A549 (cell line): ENCODE data around the gene NQO1. TPM values are rescaled to one million over a fixed set of nuclear protein-coding genes. Genes with fewer than 3 reads are reported as not detected.

Experiments
- ATAC-seq, 2 experiments: fragments of 200-7000 bp in 1 of 2; fragments of >200 bp in 1 of 2; cut with Nextera tagmentation in 1 of 2; cut with Tn5 transposase in 1 of 2; 3 replicates each; pipeline versions ENCODE4 v1.8.0 to v1.9.1; 2018 to 2020; ENCODE audit warnings: mild to moderate bottlenecking in 1 of 2, moderate library complexity in 1 of 2
- CTCF ChIA-PET: fragments of 300-600 bp; sonication (Branson Sonifier 250); formaldehyde crosslinking; extraction: SDS; loops from one replicate; lab custom pipeline; 2021; ENCODE audit warnings: antibody characterized with exemption, inconsistent platforms; lab: Yijun Ruan, JAX
- POLR2A ChIA-PET: fragments of 350-600 bp; formaldehyde crosslinking; extraction: SDS; loops from one replicate; lab custom pipeline; 2021; ENCODE audit warnings: antibody characterized with exemption, inconsistent platforms; lab: Yijun Ruan, JAX
- DNase-seq, 2 experiments: peaks; one replicate each; pipeline versions ENCODE4 v3.0.0 to v3.0.0-alpha.2; 2011 to 2016; ENCODE audit warnings: low read depth in 1 of 2, low spot score in 1 of 2
- FAIRE-seq: peaks from 2 replicates; lab custom pipeline; 2011; peaks lifted over from hg19 to GRCh38; lab: Jason Lieb, UNC
- H3K27ac ChIP-seq, 2 experiments: fragments of >200 bp; sonication (Bioruptor Twin); formaldehyde crosslinking; 3 replicates each; pipeline ENCODE4 v1.5.1; 2016 to 2017
- H3K4me1 ChIP-seq: fragments of >200 bp; sonication (Bioruptor Twin); formaldehyde crosslinking; 3 replicates; pipeline ENCODE4 v1.6.1; 2016
- H3K4me2 ChIP-seq: fragments of >200 bp; sonication (Bioruptor Twin); formaldehyde crosslinking; 3 replicates; pipeline ENCODE4 v1.6.1; 2016
- H3K4me3 ChIP-seq: fragments of >200 bp; sonication (Bioruptor Twin); formaldehyde crosslinking; 3 replicates; pipeline ENCODE4 v1.5.1; 2016
- H3K9me3 ChIP-seq: fragments of >200 bp; sonication (Bioruptor Twin); formaldehyde crosslinking; 3 replicates; pipeline ENCODE4 v1.6.1; 2016
- BHLHE40 ChIP-seq: IDR thresholded peaks from 2 replicates; pipeline ENCODE4 v1.6.1; 2012; ENCODE audit warnings: low read depth, low read length, inconsistent platforms
- E2F6 ChIP-seq: IDR thresholded peaks from 2 replicates; pipeline ENCODE4 v1.6.1; 2012; ENCODE audit warnings: low read depth, borderline replicate concordance
- EHF ChIP-seq: fragments of 250-450 bp; sonication (Bioruptor Pico); IDR thresholded peaks from 2 replicates; pipeline ENCODE4 v1.5.0; 2020; ENCODE audit warnings: mild to moderate bottlenecking
- EP300 ChIP-seq, 2 experiments: fragments of >200 bp; sonication (Bioruptor Twin); formaldehyde crosslinking; IDR thresholded peaks; 2 replicates in 1 of 2; 3 replicates in 1 of 2; pipeline ENCODE4 v1.6.1; 2016 to 2017
- FOSB ChIP-seq: fragments of 250-450 bp; sonication (Bioruptor Pico); IDR thresholded peaks from 2 replicates; pipeline ENCODE4 v1.5.0; 2020; ENCODE audit warnings: mild to moderate bottlenecking, moderate library complexity
- FOXS1 ChIP-seq: fragments of 250-450 bp; sonication (Bioruptor Pico); IDR thresholded peaks from 2 replicates; pipeline ENCODE4 v1.5.0; 2020; ENCODE audit warnings: mild to moderate bottlenecking, moderate library complexity
- HEYL ChIP-seq: fragments of 250-450 bp; sonication (Bioruptor Pico); IDR thresholded peaks from 2 replicates; pipeline ENCODE4 v1.8.0; 2021; ENCODE audit warnings: mild to moderate bottlenecking, moderate library complexity
- HOXA7 ChIP-seq: fragments of 250-450 bp; sonication (Bioruptor Pico); IDR thresholded peaks from 2 replicates; pipeline ENCODE4 v1.5.0; 2020; ENCODE audit warnings: mild to moderate bottlenecking, moderate library complexity
- JUN ChIP-seq, 2 experiments: fragments of >200 bp; sonication (Bioruptor Twin); formaldehyde crosslinking; IDR thresholded peaks; 2 replicates in 1 of 2; 3 replicates in 1 of 2; pipeline ENCODE4 v1.6.1; 2016 to 2017
- KDM1A ChIP-seq: fragments of 200-600 bp; sonication (generic); IDR thresholded peaks from 2 replicates; pipeline ENCODE4 v1.6.1; 2016; ENCODE audit warnings: low read depth, mild to moderate bottlenecking
- MAX ChIP-seq: IDR thresholded peaks from 2 replicates; pipeline ENCODE4 v1.6.1; 2012
- MAZ ChIP-seq: fragments of 150-350 bp; IDR thresholded peaks from 2 replicates; pipeline ENCODE4 v1.6.1; 2014; ENCODE audit warnings: antibody characterized with exemption, low read depth, low read length, borderline replicate concordance
- PBX3 ChIP-seq: IDR thresholded peaks from 2 replicates; pipeline ENCODE4 v1.6.1; 2012
- PHF8 ChIP-seq: fragments of 200-600 bp; sonication (generic); IDR thresholded peaks from 2 replicates; pipeline ENCODE4 v1.6.1; 2016; ENCODE audit warnings: low read depth, mild to moderate bottlenecking, antibody characterized with exemption, moderate library complexity, borderline replicate concordance
- POLR2AphosphoS2 ChIP-seq: conservative IDR thresholded peaks from 2 replicates; pipeline ENCODE4 v1.6.1; 2012; ENCODE audit warnings: low read length, improper control_type of control experiment, inconsistent platforms
- RCOR1 ChIP-seq: fragments of 150-350 bp; IDR thresholded peaks from 2 replicates; pipeline ENCODE4 v1.6.1; 2014; ENCODE audit warnings: antibody characterized with exemption, low read length, low read depth
- REST ChIP-seq: fragments of 200-600 bp; sonication (generic); IDR thresholded peaks from 2 replicates; pipeline ENCODE4 v1.6.1; 2016; ENCODE audit warnings: antibody characterized with exemption, mild to moderate bottlenecking, moderate library complexity
- ZFP36 ChIP-seq: fragments of 450-650 bp; IDR thresholded peaks from 2 replicates; pipeline ENCODE4 v1.6.1; 2014; ENCODE audit warnings: borderline replicate concordance; ENCODE audit not compliant: partially characterized antibody
- ZSCAN20 ChIP-seq: fragments of 250-450 bp; sonication (Bioruptor Pico); IDR thresholded peaks from 2 replicates; pipeline ENCODE4 v1.8.0; 2022; ENCODE audit warnings: mild to moderate bottlenecking, moderate library complexity
- WGBS: methylation state at CpG from one replicate; pipeline ENCODE4 v1.1.6; 2017; ENCODE audit errors: missing lambda C conversion rate; 5-methylcytosine and 5-hydroxymethylcytosine counted together
- polyA plus RNA-seq, 4 experiments: library from polyadenylated mRNA; depleted of rRNA in 3 of 4; stranded (reverse); fragments of >200 nt; fragmentation: RNase III in 1 of 4; extraction: RNeasy Plus Mini Kit Qiagen cat#74134 plus additional on column Dnase treatment in 1 of 4; gene quantifications; 2 replicates in 3 of 4; 3 replicates in 1 of 4; pipeline ENCODE4 v1.2.3, GENCODE V29; 2011 to 2017

The NQO1 gene
- polyA plus RNA-seq, 2 of the 4 experiments (the other 2 are of a cell fraction): 1,834 to 2,775 TPM

GRCh38 chr16:69771651-69771967, 45.2 kb upstream of the NQO1 start (continued):
- no peak for TF ChIP-seq REST

GRCh38 chr16:69769404-69769803, 43.0 kb upstream of the NQO1 start:
- no peak for DNase-seq
- Histone ChIP-seq H3K9me3 (no peaks in the 10 kb centered on the region), H3K27ac (no peak overlapping the region), H3K4me3 (no peak overlapping the region), H3K4me1 (0 out of 3 replicates have a peak, but pooled peaks cover 3% of the 10 kb centered on the region), H3K4me2 (no peak overlapping the region)
- TF ChIP-seq PHF8: no peak
- no peak for TF ChIP-seq ZFP36
- TF ChIP-seq JUN (IDR thresholded peaks at IDR 0.05): no peak
- TF ChIP-seq POLR2AphosphoS2: no peak
- TF ChIP-seq REST: no peak
- TF ChIP-seq FOSB: no peak
- TF ChIP-seq PBX3: no peak
- TF ChIP-seq EHF (CRISPR knock-in tag): no peak
- no peak for TF ChIP-seq HEYL
- no peak for TF ChIP-seq HOXA7 (CRISPR knock-in tag)
- no peak for TF ChIP-seq KDM1A
- no peak for TF ChIP-seq E2F6
- no peak for TF ChIP-seq RCOR1
- POLR2A ChIA-PET: no interaction called here
- CTCF ChIA-PET: interaction anchor here (0.7 to 1.3 kb wide), 3 partner anchors 45 to 322 kb away, joined by 3 read pairs; no protein-coding TSS in a partner anchor
- WGBS: 72% methylated on average over 2 of the region's 2 CpGs
- ATAC-seq: no peak
- no peak for FAIRE-seq

- FAIRE-seq (no peak), DNase-seq (no peak), ATAC-seq (no peak)
- no peak overlapping the region for H3K4me2 ChIP-seq
- TF ChIP-seq FOXS1 (CRISPR knock-in tag) (no peak), BHLHE40 (no peak), MAX (no peak), RCOR1 (no peak), MAZ (no peak), ZSCAN20 (CRISPR knock-in tag) (no peak), EP300 (IDR thresholded peaks at IDR 0.05) (no peak)
- H3K4me1 ChIP-seq: peaks cover 3% of the 10 kb centered on the region; the same call in 2 of the 3 replicates
- ChIA-PET CTCF (interaction anchor here (1.3 kb wide), 1 partner anchor 45 kb away, joined by 3 read pairs; no protein-coding TSS in a partner anchor), POLR2A (no interaction called here)
- WGBS: 90% methylated on average over 6 of the region's 6 CpGs
- no peak overlapping the region for H3K27ac ChIP-seq
- H3K9me3 ChIP-seq: no peaks in the 10 kb centered on the region
- no peak overlapping the region for H3K4me3 ChIP-seq
Measured at GRCh38 chr16:69768666-69769065, 42.3 kb upstream of the NQO1 start.
